Osteoblast (primary cell): ENCODE measurements around the gene CCR5AS. TPM values are rescaled to one million over a fixed set of nuclear protein-coding genes. Genes with fewer than 3 reads are reported as not detected.

Experiments used
- DNase-seq: peaks from one replicate; pipeline ENCODE4 v3.0.0; 2011; ENCODE audit warnings: low spot score, mixed read lengths; ENCODE audit not compliant: insufficient read length; ENCODE audit errors: missing footprints
- H2AFZ ChIP-seq: 2 replicates; pipeline ENCODE4 v1.6.0; 2011; ENCODE audit warnings: mild to moderate bottlenecking, low read length
- H3K27ac ChIP-seq: 2 replicates; pipeline ENCODE4 v1.5.1; 2011; ENCODE audit warnings: mild to moderate bottlenecking, low read depth, low read length, moderate library complexity
- H3K27me3 ChIP-seq: 2 replicates; pipeline ENCODE4 v1.6.0; 2012; ENCODE audit warnings: mild to moderate bottlenecking, control low read depth, inconsistent platforms, low read length, moderate library complexity; ENCODE audit not compliant: insufficient read depth
- H3K36me3 ChIP-seq: 2 replicates; pipeline ENCODE4 v1.5.1; 2011; ENCODE audit warnings: mild to moderate bottlenecking, low read length, control low read depth, moderate library complexity; ENCODE audit not compliant: insufficient read depth
- H3K4me1 ChIP-seq: 2 replicates; pipeline ENCODE4 v1.5.1; 2011; ENCODE audit warnings: mild to moderate bottlenecking, low read length, control low read depth, moderate library complexity; ENCODE audit not compliant: insufficient read depth
- H3K4me2 ChIP-seq: 2 replicates; pipeline ENCODE4 v1.6.0; 2011; ENCODE audit warnings: mild to moderate bottlenecking, low read length; ENCODE audit not compliant: insufficient read depth
- H3K4me3 ChIP-seq: fragments of 200-600 bp; sonication (generic); 3 replicates; pipeline ENCODE4 v1.5.1; 2012; ENCODE audit warnings: mild to moderate bottlenecking, low read length, inconsistent platforms; ENCODE audit not compliant: insufficient read depth
- H3K79me2 ChIP-seq: 2 replicates; pipeline ENCODE4 v1.6.0; 2012; ENCODE audit warnings: mild to moderate bottlenecking, low read length, control low read depth, inconsistent platforms; ENCODE audit not compliant: insufficient read depth
- H3K9me3 ChIP-seq: 2 replicates; pipeline ENCODE4 v1.5.1; 2011; ENCODE audit warnings: low read depth, low read length, control low read depth
- H4K20me1 ChIP-seq: 2 replicates; pipeline ENCODE4 v1.6.0; 2012; ENCODE audit warnings: mild to moderate bottlenecking, low read length, control low read depth; ENCODE audit not compliant: insufficient read depth
- CTCF ChIP-seq: IDR thresholded peaks from 2 replicates; pipeline ENCODE4 v1.5.1; 2011; ENCODE audit warnings: mild to moderate bottlenecking, low read depth, low read length, moderate library complexity; ENCODE audit errors: extremely low read depth
- total RNA-seq: library from RNA; depleted of rRNA; stranded (reverse); fragments of >200 nt; gene quantifications from 2 replicates; pipeline ENCODE4 v1.2.3, GENCODE V29; 2012

Gene CCR5AS

GRCh38 chr3:46321461-46322104, 85.3 kb downstream of the CCR5AS start:
- Histone ChIP-seq H4K20me1 (no peaks in the 10 kb centered on the region), H3K27ac (no peak overlapping the region), H3K4me2 (no peak overlapping the region), H3K9me3 (no peaks in the 10 kb centered on the region), H3K27me3 (peaks cover 25% of the 10 kb centered on the region), H2AFZ (no peak overlapping the region), H3K4me1 (no peaks in the 10 kb centered on the region), H3K36me3 (no peaks in the 10 kb centered on the region), H3K79me2 (no peaks in the 10 kb centered on the region), H3K4me3 (no peak overlapping the region)
- TF ChIP-seq CTCF = no peak
- no peak for DNase-seq

DNA sequence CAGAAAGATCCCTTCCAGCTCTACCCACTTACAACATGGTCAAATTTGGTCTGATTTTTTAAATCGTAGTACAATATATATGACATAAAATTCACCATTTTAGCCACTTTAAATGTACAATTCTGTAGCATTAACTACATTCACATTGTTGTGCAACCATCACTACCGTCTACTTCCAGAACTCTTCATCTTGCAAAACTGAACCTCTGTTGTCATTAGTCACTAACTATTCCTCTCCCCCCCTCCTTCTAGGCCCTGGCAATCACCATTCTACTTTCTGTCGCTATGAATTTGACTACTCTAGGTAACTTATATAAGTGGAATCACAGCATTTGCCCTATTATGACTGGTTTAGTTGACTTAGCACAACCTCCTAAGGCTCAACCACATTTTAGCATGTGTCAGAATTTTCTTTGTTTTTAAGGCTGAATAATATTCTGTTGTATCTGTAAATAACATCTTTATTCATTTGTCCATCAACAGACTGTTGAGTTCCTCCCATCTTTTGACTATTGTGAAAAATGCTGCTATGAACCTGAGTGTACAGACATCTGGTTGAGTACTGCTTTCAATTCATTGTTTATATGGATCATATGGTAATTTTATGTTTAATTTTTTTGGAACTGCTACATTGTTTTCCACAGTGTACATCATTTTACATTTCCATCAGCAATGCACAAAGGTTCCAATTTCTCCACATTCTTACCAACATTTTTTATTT, 88.5 kb downstream of the CCR5AS start:
- no peak overlapping the region for H3K4me2 ChIP-seq
- TF ChIP-seq CTCF = no peak
- no peak for DNase-seq
- H3K4me1 ChIP-seq = no peaks in the 10 kb centered on the region
- H2AFZ ChIP-seq = no peak overlapping the region
- no peak overlapping the region for H3K4me3 ChIP-seq
- H3K27ac ChIP-seq = no peak overlapping the region
- H3K27me3 ChIP-seq = peaks cover 10% of the 10 kb centered on the region
- no peaks in the 10 kb centered on the region for H3K36me3 ChIP-seq
- H3K79me2 ChIP-seq = no peaks in the 10 kb centered on the region
- no peaks in the 10 kb centered on the region for H4K20me1 ChIP-seq
- no peaks in the 10 kb centered on the region for H3K9me3 ChIP-seq

DNA sequence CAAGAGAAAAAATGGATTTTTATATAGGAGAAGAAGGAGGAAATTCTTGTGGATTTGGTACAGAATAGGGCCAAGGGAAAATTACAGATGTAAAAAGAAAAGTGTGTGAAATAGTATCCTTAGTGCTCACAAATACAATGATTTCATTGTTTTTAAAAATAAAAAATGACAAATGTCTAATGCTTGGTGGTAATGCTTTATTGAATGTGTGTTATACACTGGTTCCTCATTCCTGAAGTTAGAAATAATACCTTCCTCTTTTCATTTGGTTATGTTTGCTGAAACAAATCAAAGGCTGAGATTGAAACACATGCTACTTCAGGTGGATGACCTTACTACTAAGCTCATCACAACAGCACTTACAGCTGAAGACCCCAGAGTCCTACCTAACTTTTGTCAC, 90.7 kb downstream of the CCR5AS start:
- no peaks in the 10 kb centered on the region for H3K9me3 ChIP-seq
- H3K27me3 ChIP-seq = peaks cover 12% of the 10 kb centered on the region
- DNase-seq = no peak
- no peak overlapping the region for H3K4me3 ChIP-seq
- H3K4me2 ChIP-seq = no peak overlapping the region
- H3K4me1 ChIP-seq = no peaks in the 10 kb centered on the region
- no peaks in the 10 kb centered on the region for H4K20me1 ChIP-seq
- TF ChIP-seq CTCF = no peak
- no peak overlapping the region for H2AFZ ChIP-seq
- H3K27ac ChIP-seq = no peak overlapping the region
- no peaks in the 10 kb centered on the region for H3K36me3 ChIP-seq
- no peaks in the 10 kb centered on the region for H3K79me2 ChIP-seq

DNA sequence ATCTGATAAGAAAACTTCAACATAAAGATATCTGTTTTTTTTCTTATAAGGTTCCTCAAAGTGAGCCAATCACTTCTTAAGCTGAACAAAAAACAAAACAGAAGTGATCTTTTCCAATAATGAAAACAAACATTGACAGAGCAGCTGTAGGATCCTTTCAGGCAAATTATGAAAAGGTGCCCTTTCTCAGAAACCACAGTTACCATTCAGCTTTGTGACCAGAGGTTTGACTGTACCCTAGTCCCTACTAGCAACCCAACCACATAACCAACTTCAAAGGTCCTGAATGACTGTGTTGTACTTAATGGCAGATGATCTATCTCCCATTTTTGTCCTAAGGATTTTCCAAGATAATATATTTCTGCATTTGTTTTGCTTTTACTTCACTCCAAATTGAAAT, 92.3 kb downstream of the CCR5AS start:
- H3K27me3 ChIP-seq = peaks cover 12% of the 10 kb centered on the region
- H3K79me2 ChIP-seq = no peaks in the 10 kb centered on the region
- H3K4me2 ChIP-seq = no peak overlapping the region
- H3K27ac ChIP-seq = no peak overlapping the region
- no peak for TF ChIP-seq CTCF
- H2AFZ ChIP-seq = no peak overlapping the region
- no peaks in the 10 kb centered on the region for H3K9me3 ChIP-seq
- no peaks in the 10 kb centered on the region for H3K36me3 ChIP-seq
- no peaks in the 10 kb centered on the region for H4K20me1 ChIP-seq
- H3K4me1 ChIP-seq = no peaks in the 10 kb centered on the region
- H3K4me3 ChIP-seq = no peak overlapping the region
- DNase-seq = no peak

Other genes with a start within 250 kb of the CCR5AS start
- gene CCR1, start 198.8 kb downstream of the CCR5AS start, total RNA-seq = 0.59 and 1.1 TPM in 2 replicates
- gene CCR3, start 164.6 kb downstream of the CCR5AS start, total RNA-seq = not detected in 2 replicates
- gene CCR2, start 53.0 kb downstream of the CCR5AS start, total RNA-seq = not detected in 2 replicates
- not detected in 2 replicates for gene CCR5, start 36.1 kb downstream of the CCR5AS start, total RNA-seq
- 0.72 and 0.88 TPM in 2 replicates for gene CCRL2, start 193 bp upstream of the CCR5AS start, total RNA-seq
- 0.59 and 0.72 TPM in 2 replicates for gene LTF, start 57.8 kb upstream of the CCR5AS start, total RNA-seq
- not detected in 2 replicates for gene RTP3, start 90.9 kb upstream of the CCR5AS start, total RNA-seq
- gene LRRC2, start 159.2 kb upstream of the CCR5AS start, total RNA-seq = 4.7 and 5.1 TPM in 2 replicates
- under 0.01 and 0.36 TPM in 2 replicates for gene FAM240A, start 205.5 kb upstream of the CCR5AS start, total RNA-seq